RCC 7860 (cell line): ENCODE measurements around the gene PPT1.

Experiments used
- DNase-seq: peaks from one replicate; pipeline ENCODE4 v3.0.0-alpha.2; 2015; ENCODE audit warnings: low spot score
- FAIRE-seq: peaks from 2 replicates; lab custom pipeline; 2012; peaks lifted over from hg19 to GRCh38; lab: Jason Lieb, UNC

The PPT1 gene

GRCh38 chr1:40096977-40097782 is at the start of gene PPT1:
Gene PPT1 (minus strand): TSS chr1:40097252. CDS start chr1:40097238, 14 bp downstream.
- FAIRE-seq (no peak), DNase-seq (peak; percentile 45)

- DNase-seq = peak; percentile 45
- FAIRE-seq = peak; percentile 46
Measured at GRCh38 chr1:40143891-40144575, 47.0 kb upstream of the PPT1 start.

GRCh38 chr1:40141878-40142535 is 45.0 kb upstream of the PPT1 start:
- DNase-seq (no peak), FAIRE-seq (no peak)

- no peak for DNase-seq
- no peak for FAIRE-seq
Measured at GRCh38 chr1:40140211-40140973, 43.3 kb upstream of the PPT1 start.

GRCh38 chr1:40133839-40134238 is 36.8 kb upstream of the PPT1 start:
- FAIRE-seq = no peak
- DNase-seq = no peak

- FAIRE-seq = no peak
- DNase-seq = no peak
Measured at GRCh38 chr1:40133312-40133665, 36.2 kb upstream of the PPT1 start.

GRCh38 chr1:40132383-40133311 is 35.6 kb upstream of the PPT1 start:
- no peak for DNase-seq
- FAIRE-seq = peak; percentile 88

- no peak for FAIRE-seq
- no peak for DNase-seq
Measured at GRCh38 chr1:40130892-40131291, 33.8 kb upstream of the PPT1 start.

GRCh38 chr1:40122855-40123254 is 25.8 kb upstream of the PPT1 start:
- FAIRE-seq = no peak
- no peak for DNase-seq

GRCh38 chr1:40120128-40120527 is 23.1 kb upstream of the PPT1 start:
- DNase-seq (no peak), FAIRE-seq (no peak)

- DNase-seq (no peak), FAIRE-seq (no peak)
Measured at GRCh38 chr1:40114400-40114799, 17.3 kb upstream of the PPT1 start.

- FAIRE-seq (no peak), DNase-seq (no peak)
Measured at GRCh38 chr1:40110389-40110788, 13.3 kb upstream of the PPT1 start.

GRCh38 chr1:40107290-40107959 is 10.4 kb upstream of the PPT1 start:
- no peak for FAIRE-seq
- DNase-seq = no peak

- no peak for FAIRE-seq
- no peak for DNase-seq
Measured at GRCh38 chr1:40105028-40105427, 8.0 kb upstream of the PPT1 start.

- DNase-seq (no peak), FAIRE-seq (no peak)
Measured at GRCh38 chr1:40102896-40103295, 5.8 kb upstream of the PPT1 start.

- FAIRE-seq (no peak), DNase-seq (no peak)
Measured at GRCh38 chr1:40102038-40102437, 5.0 kb upstream of the PPT1 start.

- DNase-seq (no peak), FAIRE-seq (no peak)
Measured at GRCh38 chr1:40096646-40096976, 441 bp downstream of the PPT1 start.

GRCh38 chr1:40095806-40096205 is 1.2 kb downstream of the PPT1 start:
- FAIRE-seq (no peak), DNase-seq (no peak)

- FAIRE-seq (no peak), DNase-seq (no peak)
Measured at GRCh38 chr1:40094466-40095110, 2.5 kb downstream of the PPT1 start.
